ENCODE results near the gene MTMR6.
A peak's percentile ranks its signal among the peaks of the same experiment; 100 is the strongest.
"Not testable (repeated sequence)": the region's sequence is repeated elsewhere in the genome, so short reads cannot be mapped to it uniquely, and the experiment has no call there.

The MTMR6 gene

GRCh38 chr13:25286969-25287961 lies at the start of gene MTMR6:
TSS of gene MTMR6 (minus strand) at chr13:25287488. CDS start at chr13:25287247, 241 bp downstream.
- peak; percentile 95 for DNase-seq

- DNase-seq: no peak
These were observed 48.6 kb upstream of the MTMR6 start for GRCh38 chr13:25335856-25336255.

- no peak for DNase-seq
These were observed 43.3 kb upstream of the MTMR6 start for GRCh38 chr13:25330541-25330940.

GRCh38 chr13:25329706-25330105 lies 42.4 kb upstream of the MTMR6 start:
- no peak for DNase-seq

- no peak for DNase-seq
These were observed 36.8 kb upstream of the MTMR6 start for GRCh38 chr13:25324100-25324499.

GRCh38 chr13:25319771-25320170 lies 32.5 kb upstream of the MTMR6 start:
- DNase-seq: no peak

- not testable (repeated sequence) for DNase-seq
These were observed 31.7 kb upstream of the MTMR6 start for GRCh38 chr13:25318946-25319345.

- DNase-seq: no peak
These were observed 23.6 kb upstream of the MTMR6 start for GRCh38 chr13:25310891-25311290.

- no peak for DNase-seq
These were observed 19.6 kb upstream of the MTMR6 start for GRCh38 chr13:25306671-25307464.

GRCh38 chr13:25302121-25302520 lies 14.8 kb upstream of the MTMR6 start:
- DNase-seq: no peak

- peak; percentile 91 for DNase-seq
These were observed 14.2 kb upstream of the MTMR6 start, which contains the start of gene NUP58 for GRCh38 chr13:25301347-25302113. TSS of gene NUP58 (plus strand) at chr13:25301625. CDS start at chr13:25301774, 149 bp downstream.

- peak; percentile 14 for DNase-seq
These were observed 13.6 kb upstream of the MTMR6 start for GRCh38 chr13:25300861-25301346.

- DNase-seq: no peak
These were observed 8.4 kb upstream of the MTMR6 start for GRCh38 chr13:25295701-25296100.

GRCh38 chr13:25295228-25295627 lies 7.9 kb upstream of the MTMR6 start:
- DNase-seq: no peak

- DNase-seq: no peak
These were observed 5.0 kb upstream of the MTMR6 start for GRCh38 chr13:25292301-25292700.

- no peak for DNase-seq
These were observed 4.4 kb upstream of the MTMR6 start for GRCh38 chr13:25291691-25292090.

GRCh38 chr13:25288966-25289365 lies 1.7 kb upstream of the MTMR6 start:
- DNase-seq: no peak

GRCh38 chr13:25286308-25286968 lies 850 bp downstream of the MTMR6 start:
- DNase-seq: peak; percentile 27

- no peak for DNase-seq
These were observed 5.4 kb downstream of the MTMR6 start for GRCh38 chr13:25281935-25282332.

- no peak for DNase-seq
These were observed 5.9 kb downstream of the MTMR6 start for GRCh38 chr13:25281193-25281934.

- DNase-seq: no peak
These were observed 6.9 kb downstream of the MTMR6 start for GRCh38 chr13:25280396-25280795.
